Right lobe of liver (tissue), 6 donors: ENCODE data around the gene TMEM238L. TPM values are rescaled to one million over a fixed set of nuclear protein-coding genes. Genes with fewer than 3 reads are reported as not detected.

ENCODE experiments used
- ATAC-seq, 4 donors: fragments of 200-7000 bp; cut with Tn5 transposase; one replicate each; pipeline ENCODE4 v1.9.1; 2020; ENCODE audit warnings: mild to moderate bottlenecking in 4 of 4, moderate library complexity in 4 of 4
- DNase-seq, 3 donors: peaks; one replicate each; pipeline ENCODE4 v3.0.0-alpha.2; 2020
- H3K27ac ChIP-seq, 3 donors: fragments of 200-600 bp; one replicate each; pipeline ENCODE4 v1.8.0; 2022
- H3K27me3 ChIP-seq, 2 donors: fragments of 200-600 bp; one replicate each; pipeline ENCODE4 v1.8.0; 2022
- H3K36me3 ChIP-seq, 4 donors: fragments of 200-600 bp; sonication (generic) in 1 of 4; one replicate each; pipeline versions ENCODE4 v1.5.1 to v1.8.0; 2017 to 2022; ENCODE audit warnings: control low read depth in 1 of 4
- H3K4me1 ChIP-seq, 4 donors: fragments of 200-600 bp; sonication (generic) in 1 of 4; one replicate each; pipeline versions ENCODE4 v1.5.1 to v1.8.0; 2017 to 2022; ENCODE audit warnings: control low read depth in 1 of 4
- H3K4me3 ChIP-seq, 3 donors: fragments of 200-600 bp; one replicate each; pipeline ENCODE4 v1.8.0; 2022
- H3K9me3 ChIP-seq, 4 donors: fragments of 200-600 bp; sonication (generic) in 1 of 4; one replicate each; pipeline versions ENCODE4 v1.5.1 to v1.8.0; 2017 to 2022; ENCODE audit warnings: control low read depth in 1 of 4
- POLR2A ChIP-seq: fragments of 450-650 bp; IDR thresholded peaks from one replicate; pipeline ENCODE4 v1.6.1; 2017; ENCODE audit warnings: antibody characterized with exemption, mild to moderate bottlenecking
- WGBS: methylation state at CpG from one replicate; pipeline ENCODE4 v1.1.6; 2018; ENCODE audit warnings: low coverage, low lambda C conversion rate; ENCODE audit not compliant: insufficient coverage; ENCODE audit errors: missing lambda C conversion rate; 5-methylcytosine and 5-hydroxymethylcytosine counted together
- intact Hi-C, 2 donors: fragments of 100-400 bp; cut with DNase I; formaldehyde crosslinking; loops; one replicate each; pipeline versions ENCODE4 v1.11.2 to v1.14.1; 2022
- total RNA-seq, 6 experiments: library from RNA; depleted of rRNA in 2 of 6; stranded (reverse); fragments of >200 nt in 2 of 6; fragmentation: NEBNext Ultra II Directional in 3 of 6; extraction: Animal tissue kit (Norgen Biotek cat#: 25700) in 3 of 6; gene quantifications; one replicate each; pipeline versions ENCODE4 v1.1.0 to v1.2.4, GENCODE V29; 2016 to 2023
- TF ChIP-seq, protein P1 (sequence below), 4 donors: fragments of 200-600 bp in 3 of 4; fragments of 450-650 bp in 1 of 4; IDR thresholded peaks; one replicate each; pipeline versions ENCODE4 v1.5.1 to v1.8.0; 2016 to 2022; ENCODE audit warnings: antibody characterized with exemption in 4 of 4, mild to moderate bottlenecking in 2 of 4
- donor health status: DM: no; HTN: yes; CAD: no.
- donor health status: DM: no; HTN: no; CAD: no.
- donor health status: DM: no; HTN: no; CAD: no.
- donor health status: DM: no; HTN: yes; CAD: no.
- donor health status: DM: no; HTN: yes; CAD: no.

Gene TMEM238L
- total RNA-seq, 6 experiments from 2014 or later = not detected

DNA sequence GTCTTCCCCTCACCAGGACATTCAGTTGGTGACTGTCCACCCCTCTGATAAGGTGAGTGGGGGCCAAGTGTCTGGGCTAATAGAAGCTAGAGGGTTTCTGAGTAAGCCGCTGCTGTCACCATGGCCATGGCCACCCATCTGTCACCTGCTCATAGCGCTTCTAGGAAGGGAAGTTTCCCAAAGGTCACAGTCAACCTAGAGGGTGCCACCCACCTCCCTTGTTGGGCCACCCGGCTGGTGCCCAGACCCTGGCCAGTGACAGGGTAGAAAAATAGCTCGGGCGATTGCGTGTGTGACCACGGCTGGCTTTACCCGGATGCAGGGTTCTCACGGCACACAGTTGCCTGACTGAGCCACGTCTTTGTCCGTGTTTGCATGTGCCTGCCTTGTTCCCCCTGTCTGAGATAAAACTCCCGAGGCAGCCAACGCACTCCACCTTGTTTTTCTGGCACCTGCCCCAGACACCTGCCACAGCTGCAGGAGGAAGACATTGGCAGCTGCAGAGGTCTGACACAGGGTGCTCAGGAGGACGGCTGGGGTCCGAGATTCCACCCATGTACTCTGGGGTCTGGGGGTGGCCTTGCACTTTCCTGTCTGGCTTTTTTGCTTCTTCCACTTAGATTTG, 33.2 kb upstream of the TMEM238L start:
- TF ChIP-seq, protein P1, sequence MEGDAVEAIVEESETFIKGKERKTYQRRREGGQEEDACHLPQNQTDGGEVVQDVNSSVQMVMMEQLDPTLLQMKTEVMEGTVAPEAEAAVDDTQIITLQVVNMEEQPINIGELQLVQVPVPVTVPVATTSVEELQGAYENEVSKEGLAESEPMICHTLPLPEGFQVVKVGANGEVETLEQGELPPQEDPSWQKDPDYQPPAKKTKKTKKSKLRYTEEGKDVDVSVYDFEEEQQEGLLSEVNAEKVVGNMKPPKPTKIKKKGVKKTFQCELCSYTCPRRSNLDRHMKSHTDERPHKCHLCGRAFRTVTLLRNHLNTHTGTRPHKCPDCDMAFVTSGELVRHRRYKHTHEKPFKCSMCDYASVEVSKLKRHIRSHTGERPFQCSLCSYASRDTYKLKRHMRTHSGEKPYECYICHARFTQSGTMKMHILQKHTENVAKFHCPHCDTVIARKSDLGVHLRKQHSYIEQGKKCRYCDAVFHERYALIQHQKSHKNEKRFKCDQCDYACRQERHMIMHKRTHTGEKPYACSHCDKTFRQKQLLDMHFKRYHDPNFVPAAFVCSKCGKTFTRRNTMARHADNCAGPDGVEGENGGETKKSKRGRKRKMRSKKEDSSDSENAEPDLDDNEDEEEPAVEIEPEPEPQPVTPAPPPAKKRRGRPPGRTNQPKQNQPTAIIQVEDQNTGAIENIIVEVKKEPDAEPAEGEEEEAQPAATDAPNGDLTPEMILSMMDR (IDR thresholded peaks at IDR 0.05) = no peak
- TF ChIP-seq POLR2A = no peak
- DNase-seq (no peak), ATAC-seq (no peak)
- no peaks in the 10 kb centered on the region for H3K27me3 ChIP-seq
- no peak overlapping the region for H3K4me3 ChIP-seq
- H3K4me1 ChIP-seq = no peaks in the 10 kb centered on the region
- intact Hi-C loops = no loop called here
- 64% methylated on average over 3 of the region's 15 CpGs for WGBS
- no peak overlapping the region for H3K27ac ChIP-seq
- no peaks in the 10 kb centered on the region for H3K36me3 ChIP-seq
- H3K9me3 ChIP-seq = no peaks in the 10 kb centered on the region

DNA sequence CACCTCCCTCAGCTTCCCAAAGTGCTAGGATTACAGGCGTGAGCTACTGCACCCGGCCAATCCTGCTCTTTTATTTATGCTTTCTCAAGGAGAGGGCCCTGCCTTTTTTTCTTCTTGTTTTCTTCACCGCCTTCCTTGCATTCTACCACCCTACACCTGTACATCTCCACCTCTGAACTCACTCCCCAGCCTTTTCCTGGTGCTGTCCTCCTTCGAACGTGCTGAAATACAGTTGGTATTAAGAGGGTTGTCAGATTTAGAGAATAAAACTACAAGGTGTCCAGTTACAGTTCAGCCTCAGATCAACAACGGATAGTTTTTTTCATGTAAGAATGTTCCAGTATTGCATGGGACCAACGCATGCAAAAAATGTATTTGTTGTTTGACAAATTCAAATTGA, 32.2 kb upstream of the TMEM238L start:
- no peak for DNase-seq
- intact Hi-C loops = no loop called here

DNA sequence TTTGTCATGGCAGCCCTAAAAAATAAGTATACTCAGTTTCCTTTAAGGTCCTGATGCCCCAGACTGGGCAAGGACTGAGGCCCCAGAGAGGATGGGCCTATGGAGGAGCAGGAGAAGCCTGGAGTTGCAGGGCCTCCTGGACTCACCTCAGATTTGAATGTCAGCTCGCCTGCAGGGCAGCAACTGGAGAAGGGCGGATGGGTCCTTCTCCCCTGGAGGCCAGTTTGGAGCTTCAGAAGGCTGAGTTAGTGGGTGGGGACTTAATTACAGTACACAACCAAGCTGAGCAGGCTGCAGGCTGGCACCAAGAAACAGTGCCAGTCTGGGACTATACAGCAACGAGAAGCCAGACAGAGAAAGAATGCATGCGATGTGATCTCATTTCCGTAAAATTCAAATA, 27.8 kb upstream of the TMEM238L start:
- H3K36me3 ChIP-seq = no peaks in the 10 kb centered on the region
- DNase-seq (no peak), ATAC-seq (no peak)
- H3K4me3 ChIP-seq = no peak overlapping the region
- no peaks in the 10 kb centered on the region for H3K4me1 ChIP-seq
- no peaks in the 10 kb centered on the region for H3K9me3 ChIP-seq
- intact Hi-C loops = no loop called here
- TF ChIP-seq POLR2A = no peak
- TF ChIP-seq, protein P1 (IDR thresholded peaks at IDR 0.05) = no peak
- 86% methylated on average over 5 of the region's 5 CpGs for WGBS
- no peaks in the 10 kb centered on the region for H3K27me3 ChIP-seq
- H3K27ac ChIP-seq = no peak overlapping the region

More for the DNA sequence above, 32.2 kb upstream of the TMEM238L start:
- H3K4me1 ChIP-seq = no peaks in the 10 kb centered on the region
- no peaks in the 10 kb centered on the region for H3K27me3 ChIP-seq
- TF ChIP-seq, protein P1 (IDR thresholded peaks at IDR 0.05) = no peak
- no peak for TF ChIP-seq POLR2A
- no peak overlapping the region for H3K4me3 ChIP-seq
- WGBS = 86% methylated on average over 7 of the region's 7 CpGs
- H3K27ac ChIP-seq = no peak overlapping the region
- no peaks in the 10 kb centered on the region for H3K36me3 ChIP-seq
- ATAC-seq = no peak
- no peaks in the 10 kb centered on the region for H3K9me3 ChIP-seq

DNA sequence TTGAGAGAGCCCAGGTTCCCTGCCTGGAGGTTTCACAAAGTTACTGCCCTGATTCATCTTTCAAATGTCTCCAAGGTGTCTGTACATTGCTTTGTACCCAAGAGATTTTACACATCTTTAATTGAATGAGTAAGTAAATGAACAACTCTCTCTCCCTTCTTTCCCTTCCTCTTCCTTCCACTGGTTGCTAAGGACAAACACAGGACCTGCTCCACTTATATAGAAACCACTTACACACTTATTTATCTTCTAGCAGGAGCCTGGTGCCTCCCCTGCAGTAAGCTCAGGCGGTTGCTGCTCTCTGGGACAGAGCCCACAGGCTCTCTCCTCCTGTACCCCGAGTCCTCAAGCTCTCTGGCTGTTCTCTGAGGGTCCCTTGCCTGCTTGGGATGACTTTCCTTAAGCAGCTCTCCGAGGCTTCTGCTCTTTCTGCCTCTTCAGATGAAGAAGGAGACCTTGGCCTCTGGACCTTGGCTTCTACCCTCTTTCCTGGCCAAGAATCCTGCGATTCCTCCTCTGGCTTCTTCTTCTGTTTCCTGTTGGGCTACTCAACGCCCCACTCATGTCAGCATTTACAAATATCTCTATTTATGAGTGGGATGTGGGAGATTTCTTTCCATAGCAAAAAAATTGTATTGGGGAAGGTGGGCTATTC, 24.1 kb upstream of the TMEM238L start:
- H3K27ac ChIP-seq = no peak overlapping the region
- no peaks in the 10 kb centered on the region for H3K9me3 ChIP-seq
- ATAC-seq = no peak
- no peaks in the 10 kb centered on the region for H3K27me3 ChIP-seq
- no peak overlapping the region for H3K4me3 ChIP-seq
- no peaks in the 10 kb centered on the region for H3K4me1 ChIP-seq
- no peaks in the 10 kb centered on the region for H3K36me3 ChIP-seq
- DNase-seq = no peak
- intact Hi-C loops = no loop called here
- 54% methylated on average over 5 of the region's 5 CpGs for WGBS
- TF ChIP-seq POLR2A = no peak
- TF ChIP-seq, protein P1 (IDR thresholded peaks at IDR 0.05) = no peak
